ENCODE results near the gene ADGRE1.
A peak's percentile ranks its signal among the peaks of the same experiment; 100 is the strongest.

Gene ADGRE1

DNA sequence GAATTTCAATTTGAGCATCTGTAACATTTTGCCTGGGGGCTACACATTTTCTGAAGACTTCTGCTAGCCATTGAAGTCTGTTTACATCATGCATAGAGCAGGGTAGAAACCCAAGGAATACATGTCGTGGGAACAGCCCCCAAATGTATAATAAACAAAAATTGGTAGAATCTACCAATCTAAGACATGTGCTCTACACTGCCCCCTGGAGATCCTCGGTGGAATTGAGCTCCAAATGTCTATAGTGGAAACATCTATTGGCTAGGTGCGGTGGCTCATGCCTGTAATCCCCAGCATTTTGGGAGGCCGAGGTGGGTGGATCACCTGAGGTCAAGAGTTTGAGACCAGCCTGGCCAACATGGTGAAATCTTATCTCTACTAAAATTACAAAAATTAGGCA lies 76.6 kb downstream of the ADGRE1 start:
- peak; percentile 40 for TF ChIP-seq CTCF (IDR thresholded peaks at IDR 0.05; ENCODE audit: low read depth, low read length)
- no peak for DNase-seq (ENCODE audit: low read depth in 2 of 2)
- H3K4me3 ChIP-seq (replicated peaks in 1 of 2; ENCODE audit: low read depth in 2 of 2, low read length in 2 of 2): no peak overlapping the region

GRCh38 chr19:6967967-6968366 lies 80.6 kb downstream of the ADGRE1 start:
- DNase-seq (ENCODE audit: low read depth in 2 of 2): no peak
- H3K4me3 ChIP-seq (replicated peaks in 1 of 2; ENCODE audit: low read depth in 2 of 2, low read length in 2 of 2): no peak overlapping the region
- TF ChIP-seq CTCF (IDR thresholded peaks at IDR 0.05; ENCODE audit: low read depth, low read length): no peak

- DNase-seq (ENCODE audit: low read depth in 2 of 2): no peak
- no peak for TF ChIP-seq CTCF (IDR thresholded peaks at IDR 0.05; ENCODE audit: low read depth, low read length)
- no peak overlapping the region for H3K4me3 ChIP-seq (replicated peaks in 1 of 2; ENCODE audit: low read depth in 2 of 2, low read length in 2 of 2)
These were observed 82.1 kb downstream of the ADGRE1 start for GRCh38 chr19:6969490-6969889.

- no peak overlapping the region for H3K4me3 ChIP-seq (replicated peaks in 1 of 2; ENCODE audit: low read depth in 2 of 2, low read length in 2 of 2)
- DNase-seq (ENCODE audit: low read depth in 2 of 2): no peak
- TF ChIP-seq CTCF (IDR thresholded peaks at IDR 0.05; ENCODE audit: low read depth, low read length): no peak
These were observed 82.6 kb downstream of the ADGRE1 start for GRCh38 chr19:6970021-6970420.

DNA sequence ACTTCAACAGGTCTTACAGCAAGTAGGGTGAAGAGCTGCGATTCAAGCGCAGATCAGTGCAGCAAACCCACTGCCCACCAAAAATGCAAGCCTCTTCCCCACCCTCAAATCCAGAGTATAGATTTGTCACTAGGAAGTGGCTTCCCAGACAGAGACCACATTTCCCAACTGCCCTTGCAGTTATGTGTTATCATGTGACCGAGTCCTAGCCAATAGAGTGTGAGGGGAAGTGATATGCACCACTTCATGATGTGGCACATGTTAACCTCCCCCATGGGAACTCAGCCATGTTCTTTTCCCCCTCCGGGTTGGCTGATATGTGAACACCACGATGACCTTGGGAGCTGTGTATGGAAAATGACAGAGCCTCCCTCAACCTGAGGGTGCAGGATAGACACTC lies 83.1 kb downstream of the ADGRE1 start:
- no peak for DNase-seq (ENCODE audit: low read depth in 2 of 2)
- TF ChIP-seq CTCF (IDR thresholded peaks at IDR 0.05; ENCODE audit: low read depth, low read length): no peak
- H3K4me3 ChIP-seq (replicated peaks in 1 of 2; ENCODE audit: low read depth in 2 of 2, low read length in 2 of 2): no peak overlapping the region

DNA sequence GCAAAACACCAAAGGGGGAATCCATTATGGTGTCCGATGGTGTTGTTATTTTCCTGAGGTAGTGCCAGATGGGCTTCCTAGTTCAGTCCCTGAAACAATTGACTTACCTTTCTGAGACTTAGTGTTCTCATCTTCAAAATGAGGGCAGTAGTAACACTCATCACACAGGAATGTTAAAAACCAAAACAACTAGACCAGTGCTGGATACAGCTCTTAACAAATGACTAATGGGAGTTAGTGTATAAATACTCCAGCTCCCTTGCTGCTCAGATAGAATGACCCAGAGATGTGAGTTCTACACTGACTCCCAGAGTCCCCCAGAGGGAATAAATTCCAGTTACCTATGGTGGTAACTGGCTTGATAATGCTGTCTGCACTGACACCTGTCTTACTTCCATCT lies 84.0 kb downstream of the ADGRE1 start:
- no peak overlapping the region for H3K4me3 ChIP-seq (replicated peaks in 1 of 2; ENCODE audit: low read depth in 2 of 2, low read length in 2 of 2)
- no peak for TF ChIP-seq CTCF (IDR thresholded peaks at IDR 0.05; ENCODE audit: low read depth, low read length)
- DNase-seq (ENCODE audit: low read depth in 2 of 2): peak in 1 of 2 donors; percentile 23

GRCh38 chr19:6976197-6976596 lies 88.8 kb downstream of the ADGRE1 start:
- no peak for TF ChIP-seq CTCF (IDR thresholded peaks at IDR 0.05; ENCODE audit: low read depth, low read length)
- no peak for DNase-seq (ENCODE audit: low read depth in 2 of 2)

More at GRCh38 chr19:6976197-6976596, 88.8 kb downstream of the ADGRE1 start:
- no peak overlapping the region for H3K4me3 ChIP-seq (replicated peaks in 1 of 2; ENCODE audit: low read depth in 2 of 2, low read length in 2 of 2)
